ENCODE measurements around the gene OTC.

DNA sequence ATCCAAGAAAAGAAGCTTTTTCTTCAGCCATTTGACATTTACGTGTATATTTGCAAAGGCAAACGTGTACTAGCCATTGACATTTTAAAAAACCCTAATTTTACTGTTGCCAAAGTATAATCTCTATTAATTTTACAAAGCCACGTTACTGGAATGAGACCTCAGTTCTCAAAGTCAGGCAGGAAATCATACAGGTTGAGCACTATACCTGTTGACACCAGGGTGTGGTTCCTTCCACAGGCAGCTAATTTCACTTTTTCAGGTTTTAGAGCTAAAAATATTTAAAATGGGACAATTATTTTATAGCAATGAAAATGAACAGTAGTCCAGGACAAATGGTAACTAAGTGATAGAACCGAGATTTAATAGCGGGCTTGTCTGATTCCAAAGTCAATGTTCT is 31.6 kb upstream of the OTC start:
- no peak for TF ChIP-seq CTCF (IDR thresholded peaks at IDR 0.05)
- no peak for TF ChIP-seq POLR2A (IDR thresholded peaks at IDR 0.05)

Measured in esophagus squamous epithelium (tissue), 4 donors.